CD14-positive monocyte (primary cell): ENCODE data around the gene CTCF. TPM values are rescaled to one million over a fixed set of nuclear protein-coding genes. Genes with fewer than 3 reads are reported as not detected.
"Not testable (repeated sequence)": the region's sequence is repeated elsewhere in the genome, so short reads cannot be mapped to it uniquely, and the experiment has no call there.

Experiments
- DNase-seq, 3 donors: peaks; one replicate each; pipeline ENCODE4 v3.0.0-alpha.2; 2011 to 2022
- H2AFZ ChIP-seq: 2 replicates; pipeline ENCODE4 v1.6.0; 2012; ENCODE audit warnings: mild to moderate bottlenecking, low read depth, low read length, inconsistent platforms; ENCODE audit not compliant: insufficient read depth, poor library complexity, severe bottlenecking
- H3K27ac ChIP-seq, 2 donors: 1 replicate in 1 of 2; 2 replicates in 1 of 2; pipeline ENCODE4 v1.5.1; 2012 to 2013; ENCODE audit warnings: low read length in 2 of 2, control low read depth in 1 of 2, inconsistent platforms in 1 of 2, low read depth in 1 of 2, mild to moderate bottlenecking in 1 of 2
- H3K27me3 ChIP-seq, 2 donors: one replicate each; pipeline versions ENCODE4 v1.6.0 to v1.6.1; 2011 to 2013; ENCODE audit warnings: low read length in 2 of 2; ENCODE audit not compliant: control insufficient read depth in 2 of 2, insufficient read depth in 2 of 2
- H3K36me3 ChIP-seq, 2 donors: replicated peaks in 1 of 2; 1 replicate in 1 of 2; 2 replicates in 1 of 2; pipeline versions ENCODE4 v1.5.1 to v1.6.1; 2012 to 2013; ENCODE audit warnings: low read length in 2 of 2, control low read depth in 1 of 2, inconsistent platforms in 1 of 2, mild to moderate bottlenecking in 1 of 2; ENCODE audit not compliant: insufficient read depth in 2 of 2, control insufficient read depth in 1 of 2
- H3K4me1 ChIP-seq, 2 donors: 1 replicate in 1 of 2; 2 replicates in 1 of 2; pipeline versions ENCODE4 v1.5.1 to v1.6.1; 2012 to 2013; ENCODE audit warnings: low read length in 2 of 2, control low read depth in 1 of 2, inconsistent platforms in 1 of 2, mild to moderate bottlenecking in 1 of 2, moderate library complexity in 1 of 2; ENCODE audit not compliant: insufficient read depth in 2 of 2, control insufficient read depth in 1 of 2
- H3K4me2 ChIP-seq: replicated peaks from 2 replicates; pipeline ENCODE3; 2012; ENCODE audit warnings: low read length, moderate library complexity, mild to moderate bottlenecking; ENCODE audit not compliant: poor library complexity, severe bottlenecking; ENCODE audit errors: extremely low read depth
- H3K4me3 ChIP-seq, 3 experiments: fragments of 200-600 bp in 1 of 3; sonication (generic) in 1 of 3; replicated peaks in 1 of 3; 1 replicate in 2 of 3; 2 replicates in 1 of 3; pipeline ENCODE4 v1.5.1; 2011 to 2013; ENCODE audit warnings: low read length in 3 of 3, mild to moderate bottlenecking in 3 of 3, control low read depth in 2 of 3, low read depth in 2 of 3, inconsistent platforms in 1 of 3, moderate library complexity in 1 of 3
- H3K79me2 ChIP-seq: 2 replicates; pipeline ENCODE4 v1.6.0; 2012; ENCODE audit warnings: mild to moderate bottlenecking, control low read depth, inconsistent platforms, low read length, moderate library complexity; ENCODE audit not compliant: insufficient read depth
- H3K9ac ChIP-seq: 2 replicates; pipeline ENCODE4 v1.6.0; 2017; ENCODE audit warnings: low read length, mild to moderate bottlenecking; ENCODE audit not compliant: insufficient read depth, poor library complexity, severe bottlenecking
- H3K9me3 ChIP-seq, 2 donors: replicated peaks in 1 of 2; 1 replicate in 1 of 2; 2 replicates in 1 of 2; pipeline versions ENCODE4 v1.5.1 to v1.6.1; 2012 to 2013; ENCODE audit warnings: low read length in 2 of 2, control low read depth in 1 of 2; ENCODE audit not compliant: control insufficient read depth in 1 of 2, insufficient read depth in 1 of 2
- H4K20me1 ChIP-seq: 2 replicates; pipeline ENCODE4 v1.6.0; 2012; ENCODE audit warnings: mild to moderate bottlenecking, low read length, control low read depth, moderate library complexity; ENCODE audit not compliant: insufficient read depth
- H3K27ac Mint-ChIP-seq, 7 donors: one replicate each; pipeline ENCODE4 v1.8.0; 2020; ENCODE audit warnings: mild to moderate bottlenecking in 7 of 7, mixed read lengths in 7 of 7, moderate library complexity in 6 of 7, inconsistent platforms in 2 of 7
- H3K27me3 Mint-ChIP-seq, 3 donors: one replicate each; pipeline ENCODE4 v1.8.0; 2021 to 2022; ENCODE audit warnings: low read depth in 3 of 3, mild to moderate bottlenecking in 3 of 3, mixed read lengths in 3 of 3, moderate library complexity in 3 of 3, inconsistent platforms in 1 of 3
- H3K36me3 Mint-ChIP-seq, 2 donors: one replicate each; pipeline ENCODE4 v1.8.0; 2020; ENCODE audit warnings: mixed read lengths in 2 of 2, inconsistent platforms in 1 of 2, mild to moderate bottlenecking in 1 of 2
- H3K4me1 Mint-ChIP-seq: one replicate; pipeline ENCODE4 v1.8.0; 2020; ENCODE audit warnings: mild to moderate bottlenecking, mixed read lengths
- H3K4me3 Mint-ChIP-seq, 2 donors: one replicate each; pipeline ENCODE4 v1.8.0; 2020; ENCODE audit warnings: mild to moderate bottlenecking in 2 of 2, mixed read lengths in 2 of 2, moderate library complexity in 1 of 2
- H3K9me3 Mint-ChIP-seq, 7 donors: one replicate each; pipeline ENCODE4 v1.8.0; 2020 to 2022; ENCODE audit warnings: mixed read lengths in 7 of 7, mild to moderate bottlenecking in 6 of 7, moderate library complexity in 6 of 7, inconsistent platforms in 2 of 7
- CTCF ChIP-seq: fragments of 200-600 bp; IDR thresholded peaks from one replicate; pipeline ENCODE4 v1.8.0; 2022; ENCODE audit warnings: antibody characterized with exemption, mild to moderate bottlenecking
- WGBS: methylation state at CpG from one replicate; pipeline ENCODE4 v1.1.5; 2013; ENCODE audit warnings: missing lambda C conversion rate; ENCODE audit not compliant: insufficient coverage; 5-methylcytosine and 5-hydroxymethylcytosine counted together
- intact Hi-C, 2 donors: fragments of 100-400 bp; cut with micrococcal nuclease; formaldehyde crosslinking; loops; one replicate each; pipeline versions ENCODE4 v1.15.0 to v1.15.1; 2023
- polyA minus RNA-seq: library from RNA; depleted of rRNA, polyadenylated mRNA; stranded (reverse); fragments of >200 nt; gene quantifications from 2 replicates; pipeline ENCODE4 v1.2.3, GENCODE V29; 2012
- polyA plus RNA-seq, 3 donors: library from polyadenylated mRNA; depleted of rRNA in 1 of 3; unstranded in 2 of 3; stranded (reverse) in 1 of 3; fragments of 300-500 nt in 2 of 3; fragments of >200 nt in 1 of 3; fragmentation: Illumina TruSeq in 2 of 3; gene quantifications; 1 replicate in 2 of 3; 2 replicates in 1 of 3; pipeline ENCODE4 v1.2.3, GENCODE V29; 2012 to 2021
- total RNA-seq, 12 experiments: library from RNA in 1 of 12; stranded (reverse) in 1 of 12; fragments of 120-200 nt in 1 of 12; gene quantifications; one replicate each; pipeline ENCODE4 v1.2.4 and lab custom pipeline; 2013 to 2026; ENCODE audit warnings: mixed read lengths in 6 of 12, inconsistent platforms in 1 of 12

Gene CTCF
- total RNA-seq (2013): 28.5 TPM
- polyA plus RNA-seq: 10 to 100 TPM in 2 of 3 donors, 1 to 10 TPM in 1; 8.4 to 29.9 (median 17.7) TPM
- 21.9 and 38.8 TPM in 2 replicates for polyA minus RNA-seq
- total RNA-seq (lab: John Stamatoyannopoulos, UW): 28.8 to 90.2 (median 41.0) reads per million in 11 experiments

- H3K9ac ChIP-seq: peak within 1 kb of the TSS; percentile 94
- DNase-seq: peak; percentile 78 to 85 (median 85)
- intact Hi-C loops: loop anchor here (2.0 to 10.0 kb wide), 8 partner anchors 16 to 330 kb away; partner anchors contain the start of genes ACD (in 1 of the 2), C16orf86 (in 1 of the 2), ENKD1 (in 1 of the 2) and FHOD1 (in 1 of the 2)
- H4K20me1 ChIP-seq: peaks cover 34% of the 10 kb centered on the region
- peak within 1 kb of the TSS; percentile 87 to 91 for H3K4me3 Mint-ChIP-seq
- H3K27ac ChIP-seq: peak within 1 kb of the TSS; percentile 89 to 92
- H2AFZ ChIP-seq: peak within 1 kb of the TSS; percentile 92
- H3K27ac Mint-ChIP-seq: peak within 1 kb of the TSS; percentile 83 to 94 (median 91)
- H3K9me3 ChIP-seq: no peaks in the 10 kb centered on the region
- under 1% methylated on average over 55 of the region's 62 CpGs for WGBS
- H3K4me1 Mint-ChIP-seq: peaks cover 38% of the 10 kb centered on the region
- H3K79me2 ChIP-seq: peaks cover 70% of the 10 kb centered on the region
- H3K4me1 ChIP-seq: peaks cover 29 to 37% of the 10 kb centered on the region in 2 donors
- no peaks in the 10 kb centered on the region for H3K36me3 ChIP-seq
- H3K27me3 Mint-ChIP-seq: peaks cover 0 to 2% (median 0%) of the 10 kb centered on the region in 3 donors
- peak within 1 kb of the TSS; percentile 75 to 92 (median 89) for H3K4me3 ChIP-seq
- TF ChIP-seq CTCF: peak; percentile 72
- peaks cover 2 to 3% of the 10 kb centered on the region in 2 donors for H3K36me3 Mint-ChIP-seq
- peak within 1 kb of the TSS; percentile 99 for H3K4me2 ChIP-seq
- no peaks in the 10 kb centered on the region for H3K9me3 Mint-ChIP-seq
- H3K27me3 ChIP-seq: no peaks in the 10 kb centered on the region
These were observed at the start of gene CTCF for GRCh38 chr16:67562526-67562917. Gene CTCF, plus strand, starts transcription at chr16:67562526. Its CDS starts 48,307 bp downstream, at chr16:67610833.

GRCh38 chr16:67513892-67514291 lies 48.4 kb upstream of the CTCF start:
- not testable (repeated sequence) for H3K79me2 ChIP-seq, H3K4me3 Mint-ChIP-seq, H3K9me3 ChIP-seq, H3K9ac ChIP-seq, H3K27me3 Mint-ChIP-seq, DNase-seq, H4K20me1 ChIP-seq, H3K36me3 Mint-ChIP-seq, H2AFZ ChIP-seq, H3K9me3 Mint-ChIP-seq, H3K27ac ChIP-seq, H3K4me2 ChIP-seq, H3K27me3 ChIP-seq, H3K36me3 ChIP-seq, H3K4me3 ChIP-seq
- H3K27ac Mint-ChIP-seq: peak overlapping the region in 2 of 7 donors; percentile 11 to 70
- peaks cover 34% of the 10 kb centered on the region for H3K4me1 Mint-ChIP-seq
- intact Hi-C loops: loop anchor here (2.0 kb wide), 2 partner anchors 19 to 23 kb away; no protein-coding TSS in a partner anchor
- H3K4me1 ChIP-seq: peaks cover 37 to 39% of the 10 kb centered on the region in 2 donors
- WGBS: no CpG with 5 or more reads among the region's 1 CpG
